DOHH2 (cell line): ENCODE measurements around the gene LRRC8D.

Experiments
- EZH2phosphoT487 ChIP-seq: fragments of 200-600 bp; sonication (generic); IDR thresholded peaks from 2 replicates; pipeline ENCODE4 v1.6.1; 2017; ENCODE audit warnings: borderline replicate concordance, mild to moderate bottlenecking, antibody characterized with exemption, low read length, moderate library complexity, mixed read lengths
- TF ChIP-seq, protein P1 (sequence below): fragments of 200-600 bp; sonication (generic); IDR thresholded peaks from one replicate; pipeline ENCODE4 v1.5.1; 2014; ENCODE audit warnings: antibody characterized with exemption, mild to moderate bottlenecking, low read depth, low read length; ENCODE audit not compliant: poor library complexity, severe bottlenecking

DNA sequence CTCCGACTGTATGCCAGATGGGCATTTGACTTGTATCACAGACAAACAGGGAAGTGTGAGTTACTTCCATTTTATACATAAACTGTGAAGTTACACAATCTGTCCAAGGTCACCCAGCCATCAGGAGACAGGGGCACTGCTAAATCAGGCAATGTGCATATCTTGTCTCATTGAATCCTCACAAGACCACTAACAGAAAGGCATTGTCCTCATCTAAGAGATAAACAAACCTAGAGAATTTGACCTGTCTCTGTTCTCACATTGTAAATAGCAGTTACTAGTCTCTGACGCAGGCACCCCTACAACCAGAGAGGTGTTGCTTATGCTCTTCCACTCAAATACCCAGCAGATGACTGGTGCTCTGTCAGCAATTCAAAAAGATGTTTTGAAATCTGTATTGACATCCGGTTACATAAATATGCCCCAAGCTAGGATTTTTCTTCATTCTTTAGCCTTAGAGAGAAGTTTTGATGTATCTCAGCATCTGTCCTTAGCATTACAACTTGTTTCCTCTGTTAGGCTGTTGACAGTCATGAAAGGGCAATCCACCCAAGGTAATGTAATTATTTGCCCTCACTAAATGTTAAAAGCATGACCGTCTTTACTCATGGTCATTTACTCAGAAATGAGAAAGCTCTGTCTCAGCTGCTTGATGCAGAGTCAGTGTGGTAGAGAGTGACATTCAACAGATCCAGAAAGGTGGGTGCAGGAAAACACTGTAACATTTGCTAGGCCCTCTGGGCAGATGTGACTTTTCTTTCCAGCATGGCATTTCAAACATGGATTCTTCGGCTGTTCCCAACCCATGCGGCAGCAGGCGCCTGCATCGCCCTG lies 122.2 kb downstream of the LRRC8D start:
- TF ChIP-seq, protein P1, sequence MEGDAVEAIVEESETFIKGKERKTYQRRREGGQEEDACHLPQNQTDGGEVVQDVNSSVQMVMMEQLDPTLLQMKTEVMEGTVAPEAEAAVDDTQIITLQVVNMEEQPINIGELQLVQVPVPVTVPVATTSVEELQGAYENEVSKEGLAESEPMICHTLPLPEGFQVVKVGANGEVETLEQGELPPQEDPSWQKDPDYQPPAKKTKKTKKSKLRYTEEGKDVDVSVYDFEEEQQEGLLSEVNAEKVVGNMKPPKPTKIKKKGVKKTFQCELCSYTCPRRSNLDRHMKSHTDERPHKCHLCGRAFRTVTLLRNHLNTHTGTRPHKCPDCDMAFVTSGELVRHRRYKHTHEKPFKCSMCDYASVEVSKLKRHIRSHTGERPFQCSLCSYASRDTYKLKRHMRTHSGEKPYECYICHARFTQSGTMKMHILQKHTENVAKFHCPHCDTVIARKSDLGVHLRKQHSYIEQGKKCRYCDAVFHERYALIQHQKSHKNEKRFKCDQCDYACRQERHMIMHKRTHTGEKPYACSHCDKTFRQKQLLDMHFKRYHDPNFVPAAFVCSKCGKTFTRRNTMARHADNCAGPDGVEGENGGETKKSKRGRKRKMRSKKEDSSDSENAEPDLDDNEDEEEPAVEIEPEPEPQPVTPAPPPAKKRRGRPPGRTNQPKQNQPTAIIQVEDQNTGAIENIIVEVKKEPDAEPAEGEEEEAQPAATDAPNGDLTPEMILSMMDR, result no peak
- TF ChIP-seq EZH2phosphoT487, result no peak
